Suprapubic skin (tissue), 4 donors: ENCODE results near the gene SCAPER.

Experiments used
- CTCF ChIP-seq, 2 donors: fragments of 200-600 bp in 1 of 2; fragments of 450-650 bp in 1 of 2; sonication (generic) in 1 of 2; IDR thresholded peaks; one replicate each; pipeline ENCODE4 v1.5.1; 2016 to 2019; ENCODE audit warnings: antibody characterized with exemption in 2 of 2, mild to moderate bottlenecking in 1 of 2, moderate library complexity in 1 of 2
- POLR2A ChIP-seq, 2 donors: fragments of 450-650 bp; IDR thresholded peaks; one replicate each; pipeline ENCODE4 v1.6.1; 2017; ENCODE audit warnings: antibody characterized with exemption in 2 of 2, mild to moderate bottlenecking in 2 of 2, moderate library complexity in 2 of 2
- POLR2AphosphoS5 ChIP-seq, 3 donors: sonication (generic); formaldehyde crosslinking; IDR thresholded peaks; one replicate each; pipeline ENCODE4 v1.6.1; 2017; ENCODE audit warnings: antibody characterized with exemption in 3 of 3

- no peak for TF ChIP-seq CTCF (IDR thresholded peaks at IDR 0.05)
- no peak for TF ChIP-seq POLR2A (IDR thresholded peaks at IDR 0.05)
- no peak for TF ChIP-seq POLR2AphosphoS5 (IDR thresholded peaks at IDR 0.05)
Measured at GRCh38 chr15:76642671-76643070, 262.5 kb downstream of the SCAPER start.
